RWPE1 (cell line): ENCODE data around the gene GLTPD2.

ENCODE experiments used
- CTCF ChIA-PET: fragments of 350-600 bp; sonication (Branson Sonifier 250); formaldehyde crosslinking; extraction: SDS; loops from one replicate; lab custom pipeline; 2021; lab: Yijun Ruan, JAX
- POLR2A ChIA-PET: fragments of 400-600 bp; formaldehyde crosslinking; extraction: SDS; loops from one replicate; lab custom pipeline; 2020; ENCODE audit warnings: antibody characterized with exemption; ENCODE audit not compliant: low non-redundant PET; lab: Yijun Ruan, JAX
- DNase-seq: peaks from one replicate; pipeline ENCODE4 v3.0.0; 2012; ENCODE audit warnings: low spot score
- H3K27ac ChIP-seq: fragments of 450-650 bp; 2 replicates; pipeline ENCODE4 v1.5.1; 2017
- CTCF ChIP-seq: fragments of 450-650 bp; conservative IDR thresholded peaks from 2 replicates; pipeline ENCODE4 v1.5.1; 2017; ENCODE audit warnings: low read depth, mild to moderate bottlenecking

Gene GLTPD2

GRCh38 chr17:4742133-4742532 lies 46.6 kb upstream of the GLTPD2 start:
- POLR2A ChIA-PET = no interaction called here
- TF ChIP-seq CTCF = no peak
- CTCF ChIA-PET = interaction anchor here (1.2 kb wide), 1 partner anchor 47 kb away, joined by 3 read pairs; no protein-coding TSS in a partner anchor
- H3K27ac ChIP-seq = no peak overlapping the region
- no peak for DNase-seq

- TF ChIP-seq CTCF = no peak
- POLR2A ChIA-PET = no interaction called here
- H3K27ac ChIP-seq = no peak overlapping the region
- DNase-seq = no peak
- CTCF ChIA-PET = no interaction called here
These were observed 46.1 kb upstream of the GLTPD2 start for GRCh38 chr17:4742629-4743028.

DNA sequence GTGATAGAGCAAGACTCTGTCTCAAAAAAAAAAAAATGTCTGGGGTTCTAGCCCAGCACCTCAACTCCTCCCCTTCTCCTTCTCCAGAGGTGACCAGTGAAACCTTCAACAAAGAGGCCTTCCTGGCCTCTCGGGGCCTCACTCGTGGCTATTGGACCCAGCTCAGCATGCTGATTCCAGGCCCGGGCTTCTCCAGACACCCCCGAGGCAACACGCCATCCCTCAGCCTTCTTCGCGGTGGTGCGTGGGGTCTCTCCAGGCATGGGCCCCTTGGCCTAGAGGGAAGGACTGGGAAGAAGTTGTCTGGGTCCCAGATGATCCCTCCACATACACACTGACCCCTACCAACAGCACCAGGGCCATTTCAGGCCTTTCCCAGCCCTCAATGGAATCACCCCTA lies 45.5 kb upstream of the GLTPD2 start:
- ChIA-PET POLR2A (no interaction called here), CTCF (no interaction called here)
- DNase-seq = no peak
- H3K27ac ChIP-seq = no peak overlapping the region
- no peak for TF ChIP-seq CTCF

GRCh38 chr17:4743898-4744297 lies 44.9 kb upstream of the GLTPD2 start:
- ChIA-PET POLR2A (no interaction called here), CTCF (interaction anchor here (0.6 to 1.0 kb wide), 2 partner anchors 46 to 137 kb away, joined by 3 to 6 read pairs; no protein-coding TSS in a partner anchor)
- no peak for DNase-seq
- no peak for TF ChIP-seq CTCF
- H3K27ac ChIP-seq = no peak overlapping the region

GRCh38 chr17:4744999-4745969 lies 43.5 kb upstream of the GLTPD2 start:
- CTCF ChIA-PET = interaction anchor here (0.6 kb wide), 2 partner anchors 465 to 532 kb away, joined by 4 read pairs; no protein-coding TSS in a partner anchor
- no peak for TF ChIP-seq CTCF
- POLR2A ChIA-PET = no interaction called here
- no peak overlapping the region for H3K27ac ChIP-seq
- DNase-seq = no peak

- ChIA-PET POLR2A (no interaction called here), CTCF (no interaction called here)
- no peak for DNase-seq
- TF ChIP-seq CTCF = no peak
- H3K27ac ChIP-seq = no peak overlapping the region
These were observed 40.9 kb upstream of the GLTPD2 start for GRCh38 chr17:4747847-4748246.
